ENCODE measurements around the gene EXOC3L4.

The EXOC3L4 gene

GRCh38 chr14:103064978-103065377 is 29.5 kb upstream of the EXOC3L4 start:
- TF ChIP-seq ZNF274 (IDR thresholded peaks at IDR 0.05; ENCODE audit: low read depth, low read length): no peak

DNA sequence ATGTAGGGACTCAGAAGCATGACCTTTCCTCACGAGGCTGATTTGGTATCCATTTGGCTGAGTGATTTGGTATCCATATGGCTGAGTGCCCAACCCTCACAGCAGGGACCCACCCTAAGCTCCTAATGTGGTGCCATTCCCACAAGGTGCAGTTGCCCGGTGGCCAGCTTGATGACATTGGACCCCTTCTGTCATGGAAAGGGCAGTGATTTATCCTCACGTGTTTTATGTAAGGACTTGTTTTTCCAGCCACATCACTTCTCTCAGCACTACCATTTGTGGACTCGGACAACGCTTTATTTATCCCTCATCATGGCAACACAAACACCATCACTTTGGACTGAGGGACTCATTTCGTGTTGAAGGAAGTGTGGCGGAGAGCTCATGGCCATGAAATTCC is 28.7 kb upstream of the EXOC3L4 start:
- H3K4me3 ChIP-seq (ENCODE audit: low read length): no peak overlapping the region
- no peak for TF ChIP-seq ZNF274 (IDR thresholded peaks at IDR 0.05; ENCODE audit: low read depth, low read length)

More at GRCh38 chr14:103064978-103065377, 29.5 kb upstream of the EXOC3L4 start:
- no peak overlapping the region for H3K4me3 ChIP-seq (ENCODE audit: low read length)

DNA sequence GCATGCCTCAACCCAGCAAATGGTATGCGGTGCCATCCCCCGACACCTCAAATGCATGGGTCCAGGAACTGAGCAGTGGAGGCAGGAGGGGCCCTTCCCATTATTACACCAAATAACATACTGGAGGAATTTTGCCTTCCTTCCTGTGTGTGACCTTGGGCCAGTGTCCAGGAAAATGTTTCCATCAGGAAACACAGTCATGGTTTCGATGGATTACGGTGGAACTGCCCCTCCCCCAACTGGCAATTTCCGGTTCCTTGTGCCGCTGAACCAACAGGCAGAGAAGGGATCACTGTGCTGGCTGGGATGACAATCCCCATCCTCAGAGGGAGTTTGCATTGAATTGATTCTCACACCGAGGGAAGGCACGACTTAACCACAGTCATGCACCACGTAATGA is 28.1 kb upstream of the EXOC3L4 start:
- no peak overlapping the region for H3K4me3 ChIP-seq (ENCODE audit: low read length)
- no peak for TF ChIP-seq ZNF274 (IDR thresholded peaks at IDR 0.05; ENCODE audit: low read depth, low read length)

DNA sequence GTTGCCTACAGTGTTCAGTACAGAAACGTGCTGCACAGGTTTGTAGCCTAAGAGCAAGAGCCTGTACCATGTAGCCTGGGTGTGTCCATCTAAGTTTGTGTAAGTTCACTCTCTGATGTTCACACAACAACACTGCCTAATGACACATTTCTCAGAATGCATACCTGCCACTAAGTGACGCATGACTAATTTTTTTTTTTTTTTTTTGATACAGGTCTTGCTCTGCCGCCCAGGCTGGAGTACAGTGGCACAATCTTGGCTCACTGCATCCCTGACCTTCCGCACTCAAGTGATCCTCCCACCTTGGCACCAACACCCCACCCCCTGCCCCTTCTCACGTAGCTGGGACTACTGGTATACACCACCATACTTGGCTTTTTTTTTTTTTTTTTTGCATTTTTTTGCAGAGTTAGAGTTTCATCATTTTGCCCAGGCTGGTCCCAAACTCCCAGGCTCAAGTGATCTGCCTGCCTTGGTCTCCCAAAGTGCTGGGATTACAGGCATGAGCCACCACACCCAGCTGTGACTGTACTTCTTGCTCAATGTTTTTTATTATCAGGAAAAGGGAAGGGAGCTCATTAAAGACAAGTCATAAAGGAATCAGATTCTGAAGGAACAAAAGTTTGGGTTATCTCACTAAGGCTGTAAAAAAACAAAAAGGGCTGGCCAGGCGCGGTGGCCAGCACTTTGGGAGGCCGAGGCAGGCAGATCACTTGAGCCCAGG is 27.1 kb upstream of the EXOC3L4 start:
- TF ChIP-seq ZNF274 (IDR thresholded peaks at IDR 0.05; ENCODE audit: low read depth, low read length): no peak
- H3K4me3 ChIP-seq (ENCODE audit: low read length): no peak overlapping the region

DNA sequence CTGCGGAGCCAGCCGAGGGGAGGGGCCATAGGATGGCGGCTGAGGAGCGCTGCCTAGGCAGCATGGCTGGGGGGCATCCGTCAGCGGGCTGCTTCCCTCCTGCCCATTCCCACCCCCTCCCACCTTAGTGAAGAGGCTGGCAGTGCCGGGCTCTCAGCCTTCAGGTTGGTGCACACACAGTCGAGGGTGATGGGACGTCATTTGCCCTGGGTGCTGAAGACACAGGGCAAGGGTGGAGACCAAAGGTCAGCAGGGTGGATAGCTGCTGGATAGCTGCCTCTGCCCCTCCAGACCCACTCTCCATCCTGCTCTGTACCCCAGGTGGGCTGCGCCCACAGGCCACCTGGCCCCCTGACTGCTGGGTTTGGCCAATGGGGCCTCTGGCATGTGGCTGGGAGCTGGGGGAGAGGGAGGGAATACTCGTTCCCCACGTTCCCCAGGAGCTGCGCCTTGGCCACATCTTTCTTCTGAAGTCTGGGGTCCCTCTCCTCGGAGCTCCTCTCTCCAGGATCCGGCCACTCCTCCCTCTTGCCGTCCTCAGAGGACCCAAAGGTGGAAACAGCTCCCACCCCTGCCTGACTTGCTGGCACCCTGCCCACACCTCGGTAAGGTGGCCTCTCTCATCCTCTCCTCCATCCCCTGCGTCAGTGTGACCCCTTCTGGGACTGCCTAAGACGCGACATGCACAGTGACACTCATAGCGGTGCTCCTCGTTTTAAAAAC is 26.0 kb upstream of the EXOC3L4 start:
- H3K4me3 ChIP-seq (ENCODE audit: low read length): no peak overlapping the region
- no peak for TF ChIP-seq ZNF274 (IDR thresholded peaks at IDR 0.05; ENCODE audit: low read depth, low read length)

- no peak for TF ChIP-seq ZNF274 (IDR thresholded peaks at IDR 0.05; ENCODE audit: low read depth, low read length)
- H3K4me3 ChIP-seq (ENCODE audit: low read length): no peak overlapping the region
Observed at GRCh38 chr14:103070263-103070885, 24.2 kb upstream of the EXOC3L4 start.

- H3K4me3 ChIP-seq (ENCODE audit: low read length): no peak overlapping the region
- TF ChIP-seq ZNF274 (IDR thresholded peaks at IDR 0.05; ENCODE audit: low read depth, low read length): no peak
Observed at GRCh38 chr14:103070971-103071542, 23.5 kb upstream of the EXOC3L4 start.

- TF ChIP-seq ZNF274 (IDR thresholded peaks at IDR 0.05; ENCODE audit: low read depth, low read length): no peak
- no peak overlapping the region for H3K4me3 ChIP-seq (ENCODE audit: low read length)
Observed at GRCh38 chr14:103071544-103072251, 22.8 kb upstream of the EXOC3L4 start.

GRCh38 chr14:103072595-103073366 is 21.7 kb upstream of the EXOC3L4 start:
- no peak overlapping the region for H3K4me3 ChIP-seq (ENCODE audit: low read length)
- TF ChIP-seq ZNF274 (IDR thresholded peaks at IDR 0.05; ENCODE audit: low read depth, low read length): no peak

DNA sequence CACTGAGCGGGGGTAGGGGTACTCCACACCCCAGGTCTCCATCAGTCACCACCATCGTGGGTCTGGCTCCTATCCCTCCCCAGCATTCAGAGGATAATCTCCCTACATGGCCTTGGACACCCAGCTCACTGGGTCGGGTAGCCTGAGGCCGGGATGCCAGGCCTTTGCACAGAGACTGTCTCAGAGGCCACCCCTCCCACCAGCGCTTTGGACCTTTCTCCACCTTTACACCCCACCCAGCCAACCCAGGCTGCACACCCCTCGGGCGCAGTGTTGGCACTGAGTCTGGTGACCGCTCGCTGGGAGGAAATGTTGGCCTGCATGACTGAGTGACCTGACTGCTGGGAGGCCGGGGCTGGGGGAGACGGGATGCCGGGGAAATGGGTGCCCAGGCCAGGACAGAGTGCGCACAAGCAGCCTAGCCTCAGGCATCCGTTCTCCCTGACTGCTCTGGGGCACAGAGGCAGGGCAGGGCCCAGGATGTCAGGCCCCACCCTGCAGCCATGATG is 21.1 kb upstream of the EXOC3L4 start:
- H3K4me3 ChIP-seq (ENCODE audit: low read length): no peak overlapping the region
- TF ChIP-seq ZNF274 (IDR thresholded peaks at IDR 0.05; ENCODE audit: low read depth, low read length): no peak

GRCh38 chr14:103073876-103074728 is 20.4 kb upstream of the EXOC3L4 start:
- TF ChIP-seq ZNF274 (IDR thresholded peaks at IDR 0.05; ENCODE audit: low read depth, low read length): no peak
- no peak overlapping the region for H3K4me3 ChIP-seq (ENCODE audit: low read length)

GRCh38 chr14:103074729-103075367 is 19.7 kb upstream of the EXOC3L4 start:
- no peak overlapping the region; the same call in 1 of the 2 replicates for H3K4me3 ChIP-seq (ENCODE audit: low read length)
- TF ChIP-seq ZNF274 (IDR thresholded peaks at IDR 0.05; ENCODE audit: low read depth, low read length): no peak
